ENCODE results near the gene ZNF681. TPM values are rescaled to one million over a fixed set of nuclear protein-coding genes. Genes with fewer than 3 reads are reported as not detected.
"Not testable (repeated sequence)": the region's sequence is repeated elsewhere in the genome, so short reads cannot be mapped to it uniquely, and the experiment has no call there.

Gene ZNF681
- total RNA-seq, 1 experiment from 2014 or later: under 0.01 TPM

- DNase-seq (ENCODE audit: low spot score): no peak
Observed at GRCh38 chr19:23774106-23774505, 15.4 kb upstream of the ZNF681 start.

- no peak for DNase-seq (ENCODE audit: low spot score)
Observed at GRCh38 chr19:23772675-23773063, 14.0 kb upstream of the ZNF681 start.

GRCh38 chr19:23771761-23772674, 13.3 kb upstream of the ZNF681 start:
- no peak for DNase-seq (ENCODE audit: low spot score)

- DNase-seq (ENCODE audit: low spot score): no peak
Observed at GRCh38 chr19:23771316-23771715, 12.6 kb upstream of the ZNF681 start.

GRCh38 chr19:23770672-23771250, 12.1 kb upstream of the ZNF681 start:
- no peak for DNase-seq (ENCODE audit: low spot score)

GRCh38 chr19:23769691-23770468, 11.2 kb upstream of the ZNF681 start:
- no peak for DNase-seq (ENCODE audit: low spot score)

GRCh38 chr19:23766951-23767350, 8.3 kb upstream of the ZNF681 start:
- no peak for DNase-seq (ENCODE audit: low spot score)

- no peak for DNase-seq (ENCODE audit: low spot score)
Observed at GRCh38 chr19:23764781-23765180, 6.1 kb upstream of the ZNF681 start.

GRCh38 chr19:23762884-23763711, 4.4 kb upstream of the ZNF681 start:
- no peak for DNase-seq (ENCODE audit: low spot score)

- DNase-seq (ENCODE audit: low spot score): no peak
Observed at GRCh38 chr19:23762548-23762883, 3.8 kb upstream of the ZNF681 start.

- not testable (repeated sequence) for DNase-seq (ENCODE audit: low spot score)
Observed at GRCh38 chr19:23760326-23760725, 1.6 kb upstream of the ZNF681 start.

GRCh38 chr19:23743633-23744232, 15.0 kb downstream of the ZNF681 start:
- DNase-seq (ENCODE audit: low spot score): not testable (repeated sequence)

GRCh38 chr19:23730729-23731465, 27.8 kb downstream of the ZNF681 start:
- not testable (repeated sequence) for DNase-seq (ENCODE audit: low spot score)

GRCh38 chr19:23724161-23724560, 34.5 kb downstream of the ZNF681 start:
- not testable (repeated sequence) for DNase-seq (ENCODE audit: low spot score)

- DNase-seq (ENCODE audit: low spot score): no peak
Observed at GRCh38 chr19:23718802-23719201, 39.9 kb downstream of the ZNF681 start.

- no peak for DNase-seq (ENCODE audit: low spot score)
Observed at GRCh38 chr19:23716792-23717191, 41.9 kb downstream of the ZNF681 start.

GRCh38 chr19:23709347-23709746, 49.3 kb downstream of the ZNF681 start:
- DNase-seq (ENCODE audit: low spot score): no peak

- DNase-seq (ENCODE audit: low spot score): no peak
Observed at GRCh38 chr19:23706657-23707056, 52.0 kb downstream of the ZNF681 start.

- DNase-seq (ENCODE audit: low spot score): no peak
Observed at GRCh38 chr19:23699521-23699860, 59.2 kb downstream of the ZNF681 start.
